GM21717 (cell line): ENCODE results near the gene CRELD2.
A peak's percentile ranks its signal among the peaks of the same experiment; 100 is the strongest.

Experiments used
- ATAC-seq: cut with Tn5 transposase; IDR thresholded peaks from one replicate; pipeline ENCODE4 v1.9.1; 2021; ENCODE audit warnings: mild to moderate bottlenecking, moderate library complexity; ENCODE audit not compliant: unreplicated experiment

The CRELD2 gene

GRCh38 chr22:49910229-49911155 is 7.9 kb upstream of the CRELD2 start:
- ATAC-seq = no peak

GRCh38 chr22:49911881-49912625 is 6.4 kb upstream of the CRELD2 start:
- ATAC-seq = no peak

- no peak for ATAC-seq
Observed at GRCh38 chr22:49913026-49913425, 5.4 kb upstream of the CRELD2 start.

GRCh38 chr22:49913446-49913845 is 5.0 kb upstream of the CRELD2 start:
- ATAC-seq = no peak

GRCh38 chr22:49914256-49914655 is 4.2 kb upstream of the CRELD2 start:
- no peak for ATAC-seq

- ATAC-seq = no peak
Observed at GRCh38 chr22:49915610-49916009, 2.8 kb upstream of the CRELD2 start.

- ATAC-seq = no peak
Observed at GRCh38 chr22:49916831-49917230, 1.6 kb upstream of the CRELD2 start.

- ATAC-seq = no peak
Observed at GRCh38 chr22:49918911-49919881, 762 bp downstream of the CRELD2 start.

- no peak for ATAC-seq
Observed at GRCh38 chr22:49920859-49921258, 2.4 kb downstream of the CRELD2 start.

- ATAC-seq = no peak
Observed at GRCh38 chr22:49921508-49922278, 3.3 kb downstream of the CRELD2 start.

GRCh38 chr22:49922484-49922883 is 4.0 kb downstream of the CRELD2 start:
- no peak for ATAC-seq

GRCh38 chr22:49922926-49923325 is 4.5 kb downstream of the CRELD2 start:
- no peak for ATAC-seq

- ATAC-seq = no peak
Observed at GRCh38 chr22:49923445-49923844, 5.0 kb downstream of the CRELD2 start.

GRCh38 chr22:49924113-49924833 is 5.8 kb downstream of the CRELD2 start:
- ATAC-seq = no peak

- ATAC-seq = peak; percentile 39
Observed at GRCh38 chr22:49925525-49926128, 7.2 kb downstream of the CRELD2 start.

GRCh38 chr22:49926916-49927315 is 8.5 kb downstream of the CRELD2 start:
- no peak for ATAC-seq

GRCh38 chr22:49927483-49928184 is 9.2 kb downstream of the CRELD2 start:
- ATAC-seq = no peak

- no peak for ATAC-seq
Observed at GRCh38 chr22:49928185-49928495, 9.7 kb downstream of the CRELD2 start.
